NCI-H1436 treated with DMSO at 0.1 percent for 48 hours (cell line): ENCODE data around the gene BBS9.

Experiments used
- DNase-seq: peaks from one replicate; lab custom pipeline; 2025; lab: John Stamatoyannopoulos, UW

The BBS9 gene

GRCh38 chr7:33649476-33650441, 520.4 kb downstream of the BBS9 start:
- DNase-seq: no peak

GRCh38 chr7:33650828-33651227, 521.5 kb downstream of the BBS9 start:
- DNase-seq: no peak

GRCh38 chr7:33651998-33652515, 522.7 kb downstream of the BBS9 start:
- no peak for DNase-seq

- DNase-seq: no peak
These were observed 525.3 kb downstream of the BBS9 start for GRCh38 chr7:33654676-33655075.
